ENCODE measurements around the gene ALDH1A3.

The ALDH1A3 gene

DNA sequence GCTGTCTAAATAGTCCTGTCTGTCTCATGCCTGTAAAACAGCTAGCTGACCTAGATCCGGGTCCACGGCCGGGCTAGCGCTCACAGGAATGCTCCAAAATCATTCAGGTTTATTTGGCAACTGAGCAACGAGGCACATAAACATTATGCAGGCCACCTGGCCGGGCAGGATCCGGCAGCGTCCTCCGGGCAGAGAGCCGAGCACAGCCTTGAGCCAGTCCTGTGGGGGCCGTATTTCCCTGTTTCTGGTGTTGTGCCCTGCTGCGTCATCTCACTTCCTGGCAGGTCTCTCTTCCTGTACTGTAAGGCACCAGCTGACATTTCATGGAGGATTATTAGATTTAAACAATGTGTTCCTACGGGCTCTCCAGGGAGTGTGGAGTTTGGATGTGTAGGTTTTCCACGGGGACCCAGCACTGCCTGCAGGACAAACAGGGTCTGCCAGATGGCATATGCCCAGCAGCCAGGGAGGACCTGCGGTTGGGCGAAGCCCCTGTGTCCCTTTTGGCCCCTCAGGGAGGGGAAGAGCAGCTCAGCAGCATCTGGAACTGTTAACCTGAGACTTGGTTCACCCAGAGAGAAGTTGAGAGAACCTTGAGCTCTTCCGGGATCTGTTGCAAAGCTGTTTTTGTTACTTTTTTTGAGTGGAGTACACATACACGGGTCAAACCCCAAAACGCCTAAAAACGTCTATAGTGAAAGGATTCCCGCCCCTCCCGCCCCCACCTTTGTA is 23.0 kb downstream of the ALDH1A3 start:
- no peak for DNase-seq

- no peak for DNase-seq
Measured at GRCh38 chr15:100903168-100903554, 23.5 kb downstream of the ALDH1A3 start.

- DNase-seq, result no peak
Measured at GRCh38 chr15:100905850-100906249, 26.2 kb downstream of the ALDH1A3 start.

DNA sequence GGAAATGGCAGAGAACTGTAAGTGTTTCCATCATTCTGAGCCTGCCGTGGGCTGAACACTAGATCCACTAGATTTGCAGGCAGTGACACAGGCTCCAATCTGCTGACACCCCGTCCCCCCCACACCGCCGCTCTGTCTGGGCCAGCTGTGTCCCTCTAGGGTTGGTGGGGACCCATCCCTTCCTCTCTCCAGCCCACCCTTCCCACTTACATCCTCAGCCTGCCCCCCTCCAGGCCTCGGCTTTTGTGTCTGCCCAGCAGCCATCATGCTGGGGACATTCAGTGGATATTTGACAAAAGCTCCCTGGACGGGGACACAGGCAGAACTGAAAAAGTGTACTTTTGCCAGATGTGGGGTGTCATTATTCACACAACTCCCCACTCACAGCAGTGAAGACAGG is 28.8 kb downstream of the ALDH1A3 start:
- DNase-seq, result no peak

GRCh38 chr15:100909565-100909964 is 29.9 kb downstream of the ALDH1A3 start:
- DNase-seq, result no peak

DNA sequence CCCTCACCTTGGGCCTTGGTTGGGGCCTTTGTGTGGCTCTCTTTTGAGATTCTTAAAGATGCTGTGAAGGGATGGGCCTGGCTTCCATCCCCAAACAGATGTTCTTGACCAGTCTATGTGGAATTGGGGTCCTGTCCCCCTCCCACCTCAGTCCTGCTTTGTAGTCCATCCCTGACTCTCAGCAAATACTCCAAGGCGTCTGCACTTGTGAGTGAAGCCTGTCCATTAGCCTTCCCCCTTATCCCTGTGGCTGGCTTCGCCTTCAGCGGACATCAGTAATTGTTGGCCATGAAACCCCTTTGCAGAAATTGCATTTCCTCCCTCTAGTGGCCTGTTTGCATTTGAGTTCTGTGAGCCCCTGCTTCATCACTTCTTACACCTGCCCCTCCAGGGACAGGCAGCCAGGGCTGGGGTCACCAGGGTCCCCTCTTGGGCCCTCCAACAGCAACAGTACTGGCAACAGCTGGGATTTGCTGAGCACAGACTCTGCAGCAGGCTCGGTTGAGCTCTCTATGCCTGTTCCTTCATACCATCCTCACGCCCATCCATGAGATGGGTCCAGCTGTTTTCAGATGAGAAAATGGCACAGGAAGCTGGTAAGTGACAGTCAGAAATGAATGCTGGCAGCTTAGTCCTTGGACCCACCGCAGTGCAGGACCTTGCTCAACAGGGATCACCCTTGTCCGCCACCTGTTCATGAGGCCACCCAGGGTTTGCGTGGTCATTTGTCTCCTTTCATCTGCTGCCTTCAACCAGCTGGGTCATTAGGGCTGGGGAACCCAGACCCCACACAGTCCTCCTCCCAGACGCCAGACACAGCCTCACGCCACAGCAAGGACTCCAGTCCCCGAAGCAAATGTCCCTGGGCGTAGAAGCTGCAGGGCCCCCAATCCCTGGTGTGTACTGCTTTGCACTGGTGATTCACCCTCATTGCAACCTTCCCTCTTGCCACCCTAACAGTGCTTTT is 30.6 kb downstream of the ALDH1A3 start:
- DNase-seq, result no peak

DNA sequence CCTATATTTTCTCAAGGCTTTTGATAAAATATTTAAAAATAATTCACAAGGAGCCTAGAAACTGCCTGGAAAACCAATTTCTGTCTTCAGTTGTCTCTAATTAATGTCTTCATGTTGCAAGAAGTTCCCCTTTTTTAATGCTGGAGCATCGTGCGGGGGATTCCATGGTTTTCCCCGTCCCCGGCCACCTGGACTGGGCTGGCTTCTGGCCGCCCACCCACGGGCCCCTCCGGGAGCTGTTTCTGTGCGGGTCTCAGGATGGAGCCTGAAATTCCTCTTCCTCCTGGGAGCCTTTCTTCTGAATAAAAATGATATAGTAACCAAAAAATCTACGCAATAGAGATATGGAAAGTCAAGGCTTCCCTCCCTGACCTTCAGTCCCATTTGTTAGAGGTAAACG is 31.5 kb downstream of the ALDH1A3 start:
- DNase-seq, result no peak

DNA sequence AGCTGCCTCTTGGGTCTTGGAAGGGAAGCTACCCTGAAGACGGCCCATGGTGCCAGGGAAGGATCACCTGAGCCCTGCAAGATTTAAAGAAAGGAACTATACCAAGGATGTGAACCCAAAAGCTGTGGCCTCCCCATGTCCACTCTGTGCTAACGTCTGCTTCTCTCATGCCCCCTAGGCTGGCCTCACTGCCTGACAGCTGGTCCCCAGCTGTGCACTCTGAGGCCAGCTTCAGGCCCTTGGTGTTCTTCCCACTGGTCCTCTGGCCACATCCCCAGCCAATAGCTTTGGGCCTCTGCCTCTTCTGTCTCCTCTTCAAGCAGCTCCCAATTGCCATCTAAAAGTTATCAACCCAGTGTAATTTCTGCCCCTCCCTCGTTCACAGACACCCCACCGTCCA is 34.3 kb downstream of the ALDH1A3 start:
- DNase-seq, result no peak

- no peak for DNase-seq
Measured at GRCh38 chr15:100914876-100915275, 35.2 kb downstream of the ALDH1A3 start.

- DNase-seq, result peak; percentile 54
Measured at GRCh38 chr15:100918034-100918689, 38.5 kb downstream of the ALDH1A3 start.

GRCh38 chr15:100918690-100919480 is 39.3 kb downstream of the ALDH1A3 start, which contains the start of gene LRRK1:
Gene LRRK1, plus strand, starts transcription at chr15:100919357. Its CDS starts 5,276 bp downstream, at chr15:100924633.
- DNase-seq, result no peak

DNA sequence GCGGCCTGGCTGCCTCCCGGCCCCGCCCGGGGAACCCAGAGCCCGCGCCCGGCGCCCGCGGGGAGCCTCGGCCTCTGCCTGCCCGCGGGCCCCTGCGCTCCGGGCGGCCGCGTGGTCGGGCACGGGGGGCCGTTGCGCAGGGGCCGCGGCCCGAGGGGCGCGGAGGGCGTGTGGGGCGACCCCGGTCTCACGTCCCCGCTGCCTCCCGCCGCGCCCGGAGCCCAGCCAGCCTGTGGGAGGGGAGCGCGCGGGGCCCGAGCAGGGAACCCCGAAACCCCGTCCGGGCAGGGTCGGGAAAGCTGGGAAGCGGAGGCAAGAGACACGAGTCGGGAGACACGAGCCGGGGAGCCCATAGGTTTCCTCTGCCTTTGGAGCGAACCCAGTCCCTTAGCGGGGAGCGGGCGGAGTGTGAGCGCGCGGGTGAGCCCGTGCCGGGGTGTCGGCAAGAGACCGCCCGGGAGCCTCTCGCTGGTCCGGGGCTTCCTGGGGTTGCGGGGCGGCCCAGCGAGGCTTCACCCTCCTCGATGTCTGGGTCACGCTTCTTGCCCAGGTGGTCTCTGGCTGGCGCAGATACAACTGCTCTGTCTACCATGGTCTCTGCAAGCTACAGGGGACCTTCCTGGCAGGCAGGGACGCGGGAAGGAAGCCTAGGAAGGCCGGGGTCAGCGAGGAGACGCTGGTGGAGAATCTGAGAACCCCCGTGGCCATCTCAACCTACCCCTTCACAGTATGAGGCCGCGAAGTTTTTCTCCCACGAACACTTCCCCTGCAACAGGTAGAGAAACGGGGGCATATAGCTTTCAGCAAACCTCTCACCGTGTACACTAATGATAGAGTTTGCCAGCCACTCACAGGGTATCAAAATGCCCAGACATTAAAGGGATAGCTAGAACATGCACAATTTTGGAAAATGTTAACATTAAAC is 40.1 kb downstream of the ALDH1A3 start:
- DNase-seq, result no peak

- DNase-seq, result no peak
Measured at GRCh38 chr15:100920516-100921135, 41.0 kb downstream of the ALDH1A3 start.

DNA sequence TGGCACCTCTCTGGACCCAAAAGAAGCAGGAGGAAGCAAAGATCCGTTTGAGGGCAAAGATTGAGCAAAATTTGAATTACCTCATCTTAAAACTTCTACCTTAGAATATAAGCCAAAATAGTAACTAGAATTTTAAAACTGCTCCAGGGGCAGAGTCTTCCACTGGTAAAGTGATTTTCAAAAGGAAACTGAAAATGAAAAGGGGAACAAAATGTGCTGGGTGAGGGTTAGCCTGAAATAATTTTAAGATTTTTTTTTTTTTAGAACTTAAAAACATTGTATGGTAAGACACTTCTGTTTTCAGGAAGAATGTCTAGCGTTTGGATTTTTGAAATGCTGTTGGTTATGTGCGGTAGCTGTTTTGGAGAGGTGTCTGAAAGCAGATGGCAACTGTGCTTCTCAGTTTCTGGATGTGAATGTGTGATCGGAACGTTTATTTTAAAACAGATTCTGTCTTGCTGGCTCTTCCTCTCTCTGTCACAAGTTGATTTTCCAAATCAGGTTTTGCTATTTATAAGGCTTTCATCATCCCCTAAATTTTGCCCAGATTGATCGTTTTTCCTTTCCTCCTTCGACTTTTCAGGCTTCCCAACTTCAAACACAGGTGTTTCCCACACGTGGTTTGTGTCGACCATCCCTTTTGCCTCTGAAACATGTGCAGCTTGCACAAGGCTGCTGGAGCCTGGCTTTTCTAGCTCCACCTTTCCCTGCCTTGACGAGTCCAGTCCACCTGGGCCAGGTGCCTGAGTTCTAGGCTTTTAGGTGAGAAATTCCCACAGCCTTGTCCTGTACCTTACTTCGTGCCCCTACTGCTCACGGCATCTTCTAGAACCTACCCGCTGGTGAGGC is 42.8 kb downstream of the ALDH1A3 start:
- no peak for DNase-seq

DNA sequence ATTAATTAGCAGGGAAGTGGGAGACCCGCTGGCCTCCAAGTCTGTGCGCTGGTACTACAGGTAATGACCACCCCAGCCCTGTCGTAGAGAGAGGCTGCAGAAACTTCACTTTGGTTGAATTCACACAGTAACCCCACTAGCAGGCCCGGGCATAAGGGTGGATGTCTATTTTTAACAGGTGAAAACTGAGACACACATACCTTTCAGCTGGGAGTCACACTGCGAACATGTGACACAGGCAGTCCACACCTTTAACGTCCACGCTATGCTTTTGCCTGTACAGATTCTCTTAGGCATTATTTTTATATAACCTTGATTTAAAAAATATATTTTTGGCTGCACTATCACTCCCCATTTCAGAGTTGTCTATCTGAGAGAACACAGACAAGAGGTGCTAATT is 43.4 kb downstream of the ALDH1A3 start:
- no peak for DNase-seq

- DNase-seq, result no peak
Measured at GRCh38 chr15:100923902-100924301, 44.3 kb downstream of the ALDH1A3 start.

DNA sequence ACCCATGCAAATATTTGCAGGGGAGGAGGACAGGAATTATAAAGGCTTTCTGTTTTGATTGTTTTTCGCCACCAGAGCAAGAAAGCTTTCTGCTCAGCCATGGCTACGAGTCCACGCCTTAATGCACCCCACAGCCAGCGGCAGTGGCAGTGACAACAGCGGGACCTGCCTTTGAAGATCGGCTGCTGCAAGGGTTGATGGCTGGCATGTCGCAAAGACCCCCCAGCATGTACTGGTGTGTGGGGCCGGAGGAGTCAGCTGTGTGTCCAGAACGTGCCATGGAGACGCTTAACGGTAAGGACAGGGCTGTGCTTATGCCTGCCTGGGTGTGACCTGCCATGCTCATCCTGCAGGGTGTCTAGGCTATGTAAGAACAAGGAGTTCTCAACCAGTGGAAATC is 44.8 kb downstream of the ALDH1A3 start:
- no peak for DNase-seq

DNA sequence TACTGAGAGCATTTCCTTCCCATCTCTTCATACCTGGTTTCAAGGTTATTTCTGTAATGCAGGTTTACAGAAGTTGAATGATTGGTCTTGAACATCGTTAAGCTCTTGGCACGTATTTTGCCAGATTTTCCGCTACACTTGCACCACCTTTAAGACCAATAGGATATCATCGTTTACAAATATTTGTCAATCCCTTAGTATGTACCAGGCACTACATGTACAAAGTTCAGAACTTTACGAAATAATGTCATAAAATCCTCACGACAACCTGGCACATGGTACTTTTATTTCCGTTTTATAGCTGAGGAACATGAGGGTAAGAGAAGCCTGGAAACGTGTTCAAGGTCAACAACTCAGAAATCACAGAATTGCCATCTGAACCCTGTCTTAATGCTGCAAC is 45.8 kb downstream of the ALDH1A3 start:
- no peak for DNase-seq

- no peak for DNase-seq
Measured at GRCh38 chr15:100926258-100926657, 46.6 kb downstream of the ALDH1A3 start.
